IMR-90 (cell line): Measurements from ENCODE around the gene SRCIN1. TPM values are rescaled to one million over a fixed set of nuclear protein-coding genes. Genes with fewer than 3 reads are reported as not detected.

Experiments
- ATAC-seq: fragments of 200-7000 bp; cut with Tn5 transposase; 2 replicates; pipeline ENCODE4 v1.9.1; 2020; ENCODE audit warnings: low read depth, mild to moderate bottlenecking, moderate library complexity
- BruUV-seq: library from RNA; stranded (reverse); fragments of 400-500 nt; replicated peaks from 2 replicates; lab custom pipeline; 2021; lab: Mats Ljungman, UMichigan
- CTCF ChIA-PET: fragments of 300-600 bp; formaldehyde crosslinking; extraction: SDS; loops from one replicate; lab custom pipeline; 2021; ENCODE audit warnings: antibody characterized with exemption; lab: Yijun Ruan, JAX
- POLR2A ChIA-PET: fragments of 300-600 bp; sonication (Branson Sonifier 250); formaldehyde crosslinking; loops from one replicate; lab custom pipeline; 2022; ENCODE audit warnings: antibody characterized with exemption; ENCODE audit not compliant: unreplicated experiment; lab: Charles Lee
- DNase-seq: peaks from one replicate; pipeline ENCODE4 v3.0.0; 2013
- H2AFZ ChIP-seq: replicated peaks from 2 replicates; pipeline ENCODE3; 2013; ENCODE audit warnings: low read length, mild to moderate bottlenecking; ENCODE audit not compliant: poor library complexity
- H2AK5ac ChIP-seq: 2 replicates; pipeline ENCODE4 v1.6.1; 2013; ENCODE audit warnings: low read depth, low read length, inconsistent platforms
- H2AK9ac ChIP-seq: replicated peaks from 2 replicates; pipeline ENCODE3; 2013; ENCODE audit warnings: mild to moderate bottlenecking, low read depth, low read length, moderate library complexity; ENCODE audit not compliant: poor library complexity
- H2BK120ac ChIP-seq: 2 replicates; pipeline ENCODE4 v1.6.1; 2013; ENCODE audit warnings: low read depth, low read length, inconsistent platforms
- H2BK15ac ChIP-seq: 3 replicates; pipeline ENCODE4 v1.6.1; 2013; ENCODE audit warnings: low read depth, low read length, inconsistent platforms
- H2BK20ac ChIP-seq: 2 replicates; pipeline ENCODE4 v1.6.1; 2013; ENCODE audit warnings: low read depth, mild to moderate bottlenecking, inconsistent platforms, low read length, moderate library complexity
- H2BK5ac ChIP-seq: 2 replicates; pipeline ENCODE4 v1.6.1; 2013; ENCODE audit warnings: mild to moderate bottlenecking, low read depth, low read length, inconsistent platforms; ENCODE audit not compliant: poor library complexity, severe bottlenecking
- H3K14ac ChIP-seq: replicated peaks from 2 replicates; pipeline ENCODE4 v1.6.1; 2013; ENCODE audit warnings: low read depth, low read length, inconsistent platforms
- H3K18ac ChIP-seq: 2 replicates; pipeline ENCODE4 v1.6.1; 2013; ENCODE audit warnings: low read depth, low read length, control low read depth
- H3K23ac ChIP-seq: 2 replicates; pipeline ENCODE4 v1.6.1; 2013; ENCODE audit warnings: low read depth, low read length, inconsistent platforms
- H3K27ac ChIP-seq: 2 replicates; pipeline ENCODE4 v1.5.1; 2013; ENCODE audit warnings: mild to moderate bottlenecking, control low read depth, low read length; ENCODE audit not compliant: insufficient read depth
- H3K27me3 ChIP-seq: 2 replicates; pipeline ENCODE4 v1.6.1; 2013; ENCODE audit warnings: low read length; ENCODE audit not compliant: control insufficient read depth, insufficient read depth
- H3K36me3 ChIP-seq: 2 replicates; pipeline ENCODE4 v1.6.1; 2013; ENCODE audit warnings: low read length, mixed read lengths; ENCODE audit not compliant: control insufficient read depth, insufficient read depth
- H3K4ac ChIP-seq: 2 replicates; pipeline ENCODE4 v1.6.1; 2013; ENCODE audit warnings: low read depth, low read length, inconsistent platforms
- H3K4me1 ChIP-seq: 2 replicates; pipeline ENCODE4 v1.6.1; 2013; ENCODE audit warnings: low read length, mixed read lengths; ENCODE audit not compliant: control insufficient read depth, insufficient read depth
- H3K4me2 ChIP-seq: 2 replicates; pipeline ENCODE4 v1.6.1; 2013; ENCODE audit warnings: low read depth, mild to moderate bottlenecking, control low read depth, low read length, moderate library complexity
- H3K4me3 ChIP-seq: 2 replicates; pipeline ENCODE4 v1.5.1; 2013; ENCODE audit warnings: low read depth, mild to moderate bottlenecking, control low read depth, low read length, moderate library complexity; ENCODE audit not compliant: insufficient read depth
- H3K56ac ChIP-seq: 2 replicates; pipeline ENCODE4 v1.6.1; 2013; ENCODE audit warnings: low read length, inconsistent platforms; ENCODE audit not compliant: insufficient read depth; ENCODE audit errors: extremely low read depth
- H3K79me1 ChIP-seq, 2 experiments: 2 replicates each; pipeline ENCODE4 v1.6.1; 2013; ENCODE audit warnings: low read length in 2 of 2, inconsistent platforms in 1 of 2, low read depth in 1 of 2
- H3K9ac ChIP-seq: 2 replicates; pipeline ENCODE4 v1.6.1; 2013; ENCODE audit warnings: low read depth, low read length, control low read depth
- H3K9me1 ChIP-seq: 2 replicates; pipeline ENCODE4 v1.6.1; 2013; ENCODE audit warnings: low read length, inconsistent platforms; ENCODE audit not compliant: insufficient read depth
- H3K9me3 ChIP-seq: 2 replicates; pipeline ENCODE4 v1.6.1; 2013; ENCODE audit warnings: low read length; ENCODE audit not compliant: control insufficient read depth, insufficient read depth
- H4K20me1 ChIP-seq: 2 replicates; pipeline ENCODE4 v1.6.1; 2013; ENCODE audit warnings: low read length, inconsistent platforms; ENCODE audit not compliant: insufficient read depth
- H4K5ac ChIP-seq: 2 replicates; pipeline ENCODE4 v1.6.1; 2013; ENCODE audit warnings: mild to moderate bottlenecking, low read depth, low read length, control low read depth
- H4K8ac ChIP-seq, 2 experiments: 2 replicates each; pipeline ENCODE4 v1.6.1; 2013; ENCODE audit warnings: low read depth in 2 of 2, low read length in 2 of 2, control low read depth in 1 of 2, inconsistent platforms in 1 of 2
- H4K91ac ChIP-seq: 2 replicates; pipeline ENCODE4 v1.6.1; 2013; ENCODE audit warnings: low read depth, low read length, inconsistent platforms; ENCODE audit not compliant: insufficient read depth
- BHLHE40 ChIP-seq: fragments of 150-350 bp; IDR thresholded peaks from 2 replicates; pipeline ENCODE4 v1.6.1; 2016; ENCODE audit warnings: mild to moderate bottlenecking, low read depth, low read length
- CEBPB ChIP-seq: IDR thresholded peaks from 2 replicates; pipeline ENCODE4 v1.6.1; 2012; ENCODE audit warnings: low read depth, low read length, improper control_type of control experiment
- CHD1 ChIP-seq: IDR thresholded peaks from 2 replicates; pipeline ENCODE4 v1.6.1; 2012; ENCODE audit warnings: low read depth, low read length, improper control_type of control experiment
- FOS ChIP-seq: fragments of 150-350 bp; IDR thresholded peaks from 2 replicates; pipeline ENCODE4 v1.6.1; 2016; ENCODE audit warnings: low read depth, low read length
- MAFK ChIP-seq: IDR thresholded peaks from 2 replicates; pipeline ENCODE4 v1.6.1; 2012; ENCODE audit warnings: low read depth, low read length, improper control_type of control experiment
- MAZ ChIP-seq: IDR thresholded peaks from 2 replicates; pipeline ENCODE4 v1.6.1; 2012; ENCODE audit warnings: low read depth, mild to moderate bottlenecking, low read length, improper control_type of control experiment, moderate library complexity, borderline replicate concordance
- RAD21 ChIP-seq: IDR thresholded peaks from 2 replicates; pipeline ENCODE4 v1.6.1; 2012; ENCODE audit warnings: low read length, improper control_type of control experiment
- RCOR1 ChIP-seq: IDR thresholded peaks from 2 replicates; pipeline ENCODE4 v1.6.1; 2012; ENCODE audit warnings: mild to moderate bottlenecking, low read length, improper control_type of control experiment; ENCODE audit not compliant: insufficient replicate concordance
- RFX5 ChIP-seq: IDR thresholded peaks from 2 replicates; pipeline ENCODE4 v1.8.0; 2012; ENCODE audit warnings: low read depth, mild to moderate bottlenecking, low read length, moderate library complexity
- WGBS, 2 experiments: methylation state at CpG; one replicate each; pipeline versions ENCODE4 v1.1.5 to v1.1.7; 2013; ENCODE audit warnings: missing lambda C conversion rate in 2 of 2; ENCODE audit not compliant: insufficient read length in 1 of 2; ENCODE audit errors: extremely low coverage in 2 of 2; 5-methylcytosine and 5-hydroxymethylcytosine counted together
- dilution Hi-C: fragments of 300-500 bp; cut with HindIII; formaldehyde crosslinking; loops from one replicate; pipeline ENCODE4 v1.14.3; 2018; ENCODE audit warnings: low sequenced_read_pairs; ENCODE audit not compliant: unreplicated experiment
- in situ Hi-C: fragments of 300-500 bp; cut with MboI; formaldehyde crosslinking; loops from 3 replicates; pipeline ENCODE4 v1.14.3; 2019; ENCODE audit warnings: low sequenced_read_pairs, inconsistent platforms, mixed read lengths
- intact Hi-C: fragments of 100-400 bp; cut with micrococcal nuclease; formaldehyde crosslinking; loops from 2 replicates; pipeline ENCODE4 v1.10.0; 2022
- polyA plus RNA-seq, 3 experiments: library from polyadenylated mRNA; depleted of rRNA; stranded (reverse); fragments of >200 nt; gene quantifications; 2 replicates each; pipeline ENCODE4 v1.2.3, GENCODE V29; 2012; ENCODE audit warnings: low replicate concordance in 1 of 3
- total RNA-seq: library from RNA; depleted of rRNA; stranded (reverse); fragments of >200 nt; gene quantifications from 2 replicates; pipeline ENCODE4 v1.2.3, GENCODE V29; 2012
- TF ChIP-seq, protein P1 (sequence below): fragments of 150-350 bp; IDR thresholded peaks from 2 replicates; pipeline ENCODE4 v1.6.1; 2016; ENCODE audit warnings: low read depth, mild to moderate bottlenecking, low read length, moderate library complexity, borderline replicate concordance

The SRCIN1 gene
- total and polyA plus RNA-seq, 2 of the 4 experiments (the other 2 are of a cell fraction), result not detected

DNA sequence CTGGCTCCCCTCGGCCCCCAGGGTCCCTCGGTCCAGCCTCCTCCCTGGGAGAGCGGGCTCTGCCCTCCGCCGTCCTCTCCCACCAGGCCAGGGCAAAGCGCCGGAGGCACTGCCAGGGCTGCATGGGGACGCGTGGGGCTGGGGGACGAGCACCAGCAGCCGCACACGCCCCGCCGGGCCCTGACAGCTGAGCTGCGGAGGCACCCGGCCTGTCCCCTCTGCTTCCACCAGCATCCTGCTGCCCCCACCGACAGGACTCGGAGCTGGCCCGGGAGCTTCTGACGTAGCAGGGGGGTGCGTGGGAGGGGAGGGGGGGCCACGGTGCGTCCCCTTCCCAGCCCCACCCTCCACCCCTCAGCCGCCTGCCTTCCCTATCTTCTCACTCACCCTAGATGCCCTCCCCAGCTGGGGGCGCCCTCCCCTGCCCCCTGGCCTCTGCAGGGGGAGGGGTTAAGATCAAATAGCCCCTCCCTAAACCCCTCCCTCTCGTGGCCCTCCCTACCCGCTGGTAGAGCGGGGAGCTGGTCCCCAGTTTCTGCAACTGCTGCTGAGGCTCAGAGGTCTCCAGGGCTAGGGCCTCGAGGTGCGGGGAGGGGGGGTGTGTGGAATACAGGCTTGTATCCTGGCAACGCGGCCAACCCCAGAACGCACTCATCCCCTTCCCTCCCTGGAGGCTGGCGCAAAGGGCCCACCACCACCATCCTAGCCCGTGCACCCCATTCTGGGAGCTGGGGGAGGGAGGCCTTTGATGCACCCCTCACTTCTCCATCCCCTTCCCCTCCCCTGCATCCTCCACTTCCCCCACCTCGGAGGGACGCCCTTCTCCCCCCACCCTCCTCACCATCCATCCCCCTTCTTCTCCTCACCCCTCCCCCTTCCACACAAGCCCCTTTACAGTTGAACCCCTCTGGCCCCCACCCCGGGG is 1.0 kb downstream of the SRCIN1 start:
- BruUV-seq, result no TSS peak
- ChIA-PET CTCF (interaction anchor here (0.6 to 0.7 kb wide), 2 partner anchors 190 to 255 kb away, joined by 3 read pairs; no protein-coding TSS in a partner anchor), POLR2A (interaction anchor here (0.6 kb wide), 1 partner anchor 72 kb away, joined by 5 read pairs; no protein-coding TSS in a partner anchor)
- Histone ChIP-seq H4K20me1 (peaks cover 7% of the 10 kb centered on the region), H4K8ac (no peak overlapping the region), H3K27me3 (peaks cover 93% of the 10 kb centered on the region), H3K4ac (no peak overlapping the region), H3K9ac (no peak overlapping the region), H3K4me1 (no peaks in the 10 kb centered on the region; the same call in 1 of the 2 replicates), H2AFZ (peak overlapping the region; percentile 14), H2BK20ac (no peak overlapping the region), H2BK120ac (no peak overlapping the region), H4K91ac (no peak overlapping the region), H2AK5ac (no peak overlapping the region), H2AK9ac (no peak overlapping the region), H3K79me1 (no peaks in the 10 kb centered on the region), H3K27ac (no peak overlapping the region), H2BK15ac (no peak overlapping the region), H3K4me2 (no peak overlapping the region), H3K9me3 (peaks cover 2% of the 10 kb centered on the region; the same call in 1 of the 2 replicates), H3K9me1 (no peaks in the 10 kb centered on the region), H3K36me3 (no peaks in the 10 kb centered on the region), H3K23ac (no peak overlapping the region), H2BK5ac (no peak overlapping the region), H3K4me3 (no peak overlapping the region), H3K56ac (no peak overlapping the region), H3K14ac (no peak overlapping the region), H3K18ac (no peak overlapping the region), H4K5ac (no peak overlapping the region)
- DNase-seq, result no peak
- no peak for TF ChIP-seq CEBPB
- TF ChIP-seq MAZ, result no peak
- no peak for TF ChIP-seq BHLHE40
- TF ChIP-seq FOS, result no peak
- no peak for TF ChIP-seq RAD21
- TF ChIP-seq, protein P1, sequence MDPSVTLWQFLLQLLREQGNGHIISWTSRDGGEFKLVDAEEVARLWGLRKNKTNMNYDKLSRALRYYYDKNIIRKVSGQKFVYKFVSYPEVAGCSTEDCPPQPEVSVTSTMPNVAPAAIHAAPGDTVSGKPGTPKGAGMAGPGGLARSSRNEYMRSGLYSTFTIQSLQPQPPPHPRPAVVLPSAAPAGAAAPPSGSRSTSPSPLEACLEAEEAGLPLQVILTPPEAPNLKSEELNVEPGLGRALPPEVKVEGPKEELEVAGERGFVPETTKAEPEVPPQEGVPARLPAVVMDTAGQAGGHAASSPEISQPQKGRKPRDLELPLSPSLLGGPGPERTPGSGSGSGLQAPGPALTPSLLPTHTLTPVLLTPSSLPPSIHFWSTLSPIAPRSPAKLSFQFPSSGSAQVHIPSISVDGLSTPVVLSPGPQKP, result no peak
- TF ChIP-seq MAFK, result no peak
- TF ChIP-seq RFX5, result no peak
- TF ChIP-seq RCOR1, result no peak
- no peak for TF ChIP-seq CHD1
- WGBS, 2 experiments, result 7% methylated on average over 3 of the region's 38 CpGs; no CpG with 5 or more reads in 1 of the 2 experiments
- in situ Hi-C loops, result no loop called here
- intact Hi-C loops, result no loop called here
- ATAC-seq, result peak; percentile 15; the same call in 1 of the 2 replicates
- dilution Hi-C loops, result no loop called here
